GM19328 (cell line): ENCODE measurements around the gene BMPR1B.
"Not testable (repeated sequence)": the region's sequence is repeated elsewhere in the genome, so short reads cannot be mapped to it uniquely, and the experiment has no call there.

Experiments
- ATAC-seq: cut with Tn5 transposase; IDR thresholded peaks from one replicate; pipeline ENCODE4 v1.9.1; 2021; ENCODE audit warnings: mild to moderate bottlenecking, moderate library complexity; ENCODE audit not compliant: unreplicated experiment

Gene BMPR1B

DNA sequence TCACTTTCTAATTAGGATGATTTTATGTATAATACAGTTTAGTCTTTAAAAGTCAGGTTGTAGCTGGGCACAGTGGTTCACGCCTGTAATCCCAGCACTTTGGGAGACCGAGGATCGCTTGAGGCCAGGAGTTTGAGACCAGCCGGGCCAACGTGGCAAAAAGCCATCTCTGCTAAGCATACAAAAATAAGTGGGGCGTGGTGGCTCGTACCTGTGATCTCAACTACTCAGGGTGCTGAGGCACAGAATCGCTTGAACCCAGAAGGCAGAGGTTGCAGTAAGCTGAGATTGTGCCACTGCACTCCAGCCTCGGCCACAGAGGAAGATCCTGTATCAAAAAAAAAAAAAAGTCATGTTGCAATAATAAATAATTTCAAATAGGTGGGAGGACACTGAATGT, 364.2 kb downstream of the BMPR1B start:
- ATAC-seq = no peak

GRCh38 chr4:95124906-95125504, 367.2 kb downstream of the BMPR1B start:
- no peak for ATAC-seq

DNA sequence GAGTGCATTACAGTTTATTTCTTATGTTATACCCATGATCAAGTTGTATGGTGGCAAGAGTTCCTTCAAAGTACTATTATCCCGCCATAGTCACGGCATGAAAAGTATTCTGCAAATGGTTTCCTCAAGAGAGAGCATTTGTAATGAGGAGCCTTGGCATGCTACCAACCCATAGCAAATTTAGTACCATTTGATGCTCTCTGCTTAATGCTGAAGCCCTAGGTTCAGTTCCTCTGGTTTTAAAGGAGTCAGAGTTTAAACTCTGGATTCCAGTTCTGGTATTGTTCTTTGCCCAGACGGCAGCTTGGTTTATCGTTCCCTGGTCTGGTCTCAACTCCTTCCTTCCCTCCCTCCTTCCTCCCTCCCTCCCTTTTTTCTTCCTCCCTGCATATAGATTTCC, 371.3 kb downstream of the BMPR1B start:
- ATAC-seq = no peak

GRCh38 chr4:95129821-95130311, 372.1 kb downstream of the BMPR1B start:
- no peak for ATAC-seq

- ATAC-seq = not testable (repeated sequence)
Observed at GRCh38 chr4:95134016-95134415, 376.3 kb downstream of the BMPR1B start.

DNA sequence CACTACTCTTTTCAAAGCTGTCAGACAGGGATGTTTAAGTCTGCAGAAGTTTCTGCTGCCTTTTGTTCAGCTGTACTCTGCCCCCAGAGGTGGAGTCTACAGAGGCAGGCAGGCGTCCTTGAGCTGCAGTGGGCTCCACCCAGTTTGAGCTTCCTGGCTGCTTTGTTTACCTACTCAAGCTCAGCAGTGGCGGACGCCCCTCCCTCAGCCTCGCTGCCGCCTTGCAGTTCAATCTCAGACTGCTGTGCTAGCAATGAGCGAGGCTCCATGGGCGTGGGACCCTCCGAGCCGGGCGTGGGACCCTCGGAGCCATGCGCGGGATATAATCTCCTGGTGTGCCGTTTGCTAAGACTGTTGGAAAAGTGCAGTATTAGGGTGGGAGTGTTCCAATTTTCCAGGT, 381.7 kb downstream of the BMPR1B start:
- not testable (repeated sequence) for ATAC-seq

GRCh38 chr4:95141361-95141760, 383.6 kb downstream of the BMPR1B start:
- no peak for ATAC-seq

- no peak for ATAC-seq
Observed at GRCh38 chr4:95142932-95143331, 385.2 kb downstream of the BMPR1B start.

DNA sequence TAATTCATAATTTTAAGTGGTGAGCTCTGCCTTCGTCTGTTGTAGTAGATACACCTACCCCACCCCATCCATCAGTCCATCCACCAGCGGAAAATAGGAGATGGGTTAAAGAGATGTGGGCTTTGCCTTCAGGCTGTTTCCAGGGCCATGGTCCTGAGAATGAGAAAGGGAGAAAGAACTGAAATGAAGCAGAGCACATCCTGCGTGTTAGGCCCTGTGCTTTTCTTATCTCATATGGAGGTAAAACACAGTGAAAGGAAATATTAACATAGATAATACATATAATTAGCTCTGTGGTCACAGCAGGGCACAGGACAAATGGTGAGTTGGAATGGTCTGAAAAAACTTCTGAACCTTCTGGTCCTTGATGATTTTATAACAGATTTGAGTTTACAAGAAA, 393.5 kb downstream of the BMPR1B start:
- ATAC-seq = no peak

DNA sequence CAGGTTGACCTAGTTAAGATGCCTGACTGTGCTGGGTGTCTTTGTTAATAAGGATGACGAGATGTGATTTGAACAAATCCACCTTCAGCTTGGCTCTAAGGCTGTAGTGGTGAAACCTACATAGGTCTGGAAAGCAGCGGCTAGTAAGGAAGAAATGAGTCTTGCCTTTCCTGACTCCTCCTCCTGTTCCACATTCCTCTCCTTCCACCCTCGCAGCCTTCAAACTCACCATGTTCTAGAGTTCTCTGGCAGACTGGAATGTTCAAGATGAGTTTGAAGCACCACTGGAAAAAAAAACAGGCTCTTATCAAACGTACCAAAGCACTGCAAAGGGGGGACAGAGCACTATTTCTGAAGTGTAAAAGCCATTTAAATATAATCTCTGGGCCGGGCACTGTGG, 395.4 kb downstream of the BMPR1B start:
- ATAC-seq = no peak

- ATAC-seq = no peak
Observed at GRCh38 chr4:95155759-95156451, 398.1 kb downstream of the BMPR1B start.

DNA sequence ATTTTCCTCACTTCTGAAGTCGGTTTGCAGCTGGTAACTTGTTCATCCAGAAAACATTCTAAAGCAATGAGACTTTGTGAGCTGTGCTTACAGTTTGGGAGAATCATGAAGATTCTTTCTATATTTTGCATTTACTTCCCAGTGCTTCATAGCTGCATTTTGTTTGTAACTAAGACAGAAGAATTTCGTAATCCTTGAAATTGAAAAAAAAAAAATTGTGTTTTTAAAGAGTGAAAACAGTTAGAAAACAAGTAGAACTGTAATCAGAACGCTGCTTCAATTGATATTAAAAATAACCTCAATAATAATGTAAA, 398.7 kb downstream of the BMPR1B start:
- no peak for ATAC-seq

DNA sequence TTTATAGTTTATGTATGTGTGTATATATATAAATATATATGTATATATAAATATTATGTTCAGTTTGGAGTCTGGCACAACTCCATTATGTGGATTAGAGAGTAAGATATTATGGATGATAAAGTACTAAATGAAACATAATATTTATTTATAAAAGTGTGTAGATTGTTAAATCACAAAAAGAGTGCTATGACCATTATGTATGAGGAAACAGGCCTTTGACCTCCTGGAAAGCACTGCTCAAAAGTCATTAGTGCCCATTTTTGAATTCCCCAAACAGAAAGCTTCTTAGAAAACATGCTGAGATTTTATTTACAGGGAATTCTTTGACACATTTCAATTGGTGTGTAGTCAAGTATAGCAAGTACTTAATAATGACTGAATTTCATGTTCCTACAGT, 399.8 kb downstream of the BMPR1B start:
- no peak for ATAC-seq

- no peak for ATAC-seq
Observed at GRCh38 chr4:95158045-95158444, 400.3 kb downstream of the BMPR1B start.

- ATAC-seq = no peak
Observed at GRCh38 chr4:95158626-95159025, 400.9 kb downstream of the BMPR1B start.

GRCh38 chr4:95159384-95159783, 401.6 kb downstream of the BMPR1B start:
- ATAC-seq = no peak

DNA sequence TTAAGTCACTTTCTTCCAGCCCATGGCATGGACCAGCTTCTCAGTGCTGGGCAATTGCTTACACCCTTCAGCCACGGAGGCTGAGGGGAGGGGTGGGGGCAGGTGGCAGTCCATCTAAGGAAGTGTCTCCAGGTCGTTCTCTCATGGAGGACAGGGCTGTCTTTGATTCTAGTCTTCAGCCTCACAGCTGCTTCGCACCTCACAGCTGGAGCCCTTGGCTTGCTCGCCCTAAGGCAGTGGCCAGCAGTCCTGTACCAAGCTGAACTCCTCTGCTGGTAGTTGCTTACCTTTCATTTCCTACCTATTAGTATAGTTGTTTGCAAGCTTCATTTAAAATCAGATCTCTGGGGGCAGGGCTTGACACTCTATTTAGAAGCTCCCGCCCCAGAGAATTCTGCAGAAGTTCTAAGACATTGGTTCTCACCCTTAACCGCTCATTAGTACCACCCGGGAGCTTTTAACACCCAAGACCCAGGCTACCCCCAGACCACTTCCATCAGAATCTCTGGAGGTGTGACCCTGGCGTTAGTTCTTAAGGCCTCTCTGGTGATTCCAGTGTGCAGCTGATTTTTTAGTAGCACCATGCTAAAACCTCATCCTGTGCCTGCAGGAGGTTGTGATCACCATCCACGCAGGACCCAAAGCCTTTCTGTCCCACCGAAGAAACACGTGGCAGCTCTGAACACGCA, 404.2 kb downstream of the BMPR1B start:
- ATAC-seq = no peak

GRCh38 chr4:95162867-95163266, 405.1 kb downstream of the BMPR1B start:
- no peak for ATAC-seq

DNA sequence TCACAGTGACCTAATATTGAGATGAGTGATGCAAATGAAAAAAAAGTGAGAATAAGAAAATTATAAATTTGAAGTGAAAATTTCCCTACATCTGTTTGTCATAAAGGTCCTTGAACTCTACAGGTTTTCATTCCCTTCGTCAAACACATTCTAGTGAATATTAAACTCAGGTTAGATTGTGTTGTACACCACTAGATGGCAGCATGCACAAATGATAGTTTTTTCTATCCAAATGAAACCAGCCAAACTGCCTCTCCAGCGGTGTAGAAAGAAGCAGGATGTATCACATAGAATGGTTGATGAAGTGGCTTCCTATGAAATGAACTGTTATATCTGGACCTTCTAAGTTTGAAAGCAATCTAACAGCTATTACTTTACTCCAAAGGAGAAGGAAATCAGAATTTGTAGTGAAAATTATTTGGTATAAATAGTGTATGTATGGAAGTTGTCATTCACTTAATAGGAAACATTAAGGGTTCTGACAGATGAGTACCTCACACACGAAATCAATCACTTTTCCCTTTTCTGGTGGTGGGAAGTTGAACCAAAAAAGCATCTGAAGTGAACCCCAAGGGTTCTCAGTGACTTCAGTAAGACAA, 408.3 kb downstream of the BMPR1B start:
- peak; percentile 65 for ATAC-seq

GRCh38 chr4:95167805-95168204, 410.1 kb downstream of the BMPR1B start:
- no peak for ATAC-seq

GRCh38 chr4:95170176-95170575, 412.4 kb downstream of the BMPR1B start:
- no peak for ATAC-seq

- not testable (repeated sequence) for ATAC-seq
Observed at GRCh38 chr4:95171377-95171776, 413.6 kb downstream of the BMPR1B start.
